GM23338 (cell line): Measurements from ENCODE around the gene SLC23A2.

Experiments
- TF ChIP-seq, protein P1 (sequence below): IDR thresholded peaks from 2 replicates; pipeline ENCODE4 v1.6.1; 2016; ENCODE audit warnings: antibody characterized with exemption
- TF ChIP-seq, protein P2 (sequence below), 2 experiments: fragments of 200-600 bp in 1 of 2; sonication (generic) in 1 of 2; conservative IDR thresholded peaks; 2 replicates each; pipeline versions ENCODE4 v1.5.1 to v1.6.1; 2016 to 2017; ENCODE audit warnings: antibody characterized with exemption in 2 of 2, low read depth in 2 of 2, mild to moderate bottlenecking in 2 of 2, moderate library complexity in 1 of 2

DNA sequence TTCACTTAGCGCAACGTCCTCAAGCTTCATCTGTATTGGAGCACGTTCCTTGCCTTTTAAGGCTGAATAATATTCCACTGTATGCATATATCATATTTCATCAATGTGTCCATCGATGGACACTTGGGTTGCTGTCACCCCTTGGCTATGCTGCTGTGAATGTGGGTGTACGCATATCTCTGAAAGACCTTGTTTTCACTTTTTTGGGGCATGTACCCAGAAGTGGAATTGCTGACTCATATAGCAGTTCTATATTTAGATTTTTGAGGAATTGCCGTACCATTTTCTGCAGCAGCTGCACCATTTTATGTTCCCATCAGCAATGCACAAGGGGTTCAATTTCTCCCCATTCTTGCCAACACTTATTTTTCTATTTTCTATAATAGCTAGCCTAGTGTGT lies 22.8 kb upstream of the SLC23A2 start:
- TF ChIP-seq, protein P1, sequence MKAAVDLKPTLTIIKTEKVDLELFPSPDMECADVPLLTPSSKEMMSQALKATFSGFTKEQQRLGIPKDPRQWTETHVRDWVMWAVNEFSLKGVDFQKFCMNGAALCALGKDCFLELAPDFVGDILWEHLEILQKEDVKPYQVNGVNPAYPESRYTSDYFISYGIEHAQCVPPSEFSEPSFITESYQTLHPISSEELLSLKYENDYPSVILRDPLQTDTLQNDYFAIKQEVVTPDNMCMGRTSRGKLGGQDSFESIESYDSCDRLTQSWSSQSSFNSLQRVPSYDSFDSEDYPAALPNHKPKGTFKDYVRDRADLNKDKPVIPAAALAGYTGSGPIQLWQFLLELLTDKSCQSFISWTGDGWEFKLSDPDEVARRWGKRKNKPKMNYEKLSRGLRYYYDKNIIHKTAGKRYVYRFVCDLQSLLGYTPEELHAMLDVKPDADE = no peak
- TF ChIP-seq, protein P2, sequence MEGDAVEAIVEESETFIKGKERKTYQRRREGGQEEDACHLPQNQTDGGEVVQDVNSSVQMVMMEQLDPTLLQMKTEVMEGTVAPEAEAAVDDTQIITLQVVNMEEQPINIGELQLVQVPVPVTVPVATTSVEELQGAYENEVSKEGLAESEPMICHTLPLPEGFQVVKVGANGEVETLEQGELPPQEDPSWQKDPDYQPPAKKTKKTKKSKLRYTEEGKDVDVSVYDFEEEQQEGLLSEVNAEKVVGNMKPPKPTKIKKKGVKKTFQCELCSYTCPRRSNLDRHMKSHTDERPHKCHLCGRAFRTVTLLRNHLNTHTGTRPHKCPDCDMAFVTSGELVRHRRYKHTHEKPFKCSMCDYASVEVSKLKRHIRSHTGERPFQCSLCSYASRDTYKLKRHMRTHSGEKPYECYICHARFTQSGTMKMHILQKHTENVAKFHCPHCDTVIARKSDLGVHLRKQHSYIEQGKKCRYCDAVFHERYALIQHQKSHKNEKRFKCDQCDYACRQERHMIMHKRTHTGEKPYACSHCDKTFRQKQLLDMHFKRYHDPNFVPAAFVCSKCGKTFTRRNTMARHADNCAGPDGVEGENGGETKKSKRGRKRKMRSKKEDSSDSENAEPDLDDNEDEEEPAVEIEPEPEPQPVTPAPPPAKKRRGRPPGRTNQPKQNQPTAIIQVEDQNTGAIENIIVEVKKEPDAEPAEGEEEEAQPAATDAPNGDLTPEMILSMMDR (conservative IDR thresholded peaks at IDR 0.05; ENCODE audit: low read depth in 2 of 2) = no peak
